ENCODE data around the gene CSF2RB. TPM values are rescaled to one million over a fixed set of nuclear protein-coding genes. Genes with fewer than 3 reads are reported as not detected.

The CSF2RB gene
- total RNA-seq, 2 experiments from 2014 or later, result 0.14 TPM; not detected in 1

Other genes with a start within 250 kb of the CSF2RB start
- gene CACNG2, start 209.9 kb upstream of the CSF2RB start, total RNA-seq, result not detected
- gene IFT27, start 137.5 kb upstream of the CSF2RB start, total RNA-seq, result 10 to 100 TPM; 15.7 to 16.2 TPM
- gene PVALB, start 96.6 kb upstream of the CSF2RB start, total RNA-seq, result not detected
- gene NCF4, start 52.6 kb upstream of the CSF2RB start, total RNA-seq, result under 1 TPM; 0.37 to 0.50 TPM
- under 1 TPM; 0.38 to 0.44 TPM for gene TST, start 105.8 kb downstream of the CSF2RB start, total RNA-seq
- gene MPST, start 106.1 kb downstream of the CSF2RB start, total RNA-seq, result 1 to 10 TPM; 2.8 to 2.9 TPM
- 10 to 100 TPM; 22.6 to 23.1 TPM for gene KCTD17, start 138.1 kb downstream of the CSF2RB start, total RNA-seq
- gene TMPRSS6, start 196.1 kb downstream of the CSF2RB start, total RNA-seq, result 10 to 100 TPM; 10.7 to 10.9 TPM
- gene IL2RB, start 236.3 kb downstream of the CSF2RB start, total RNA-seq, result 100 to 1,000 TPM; 126 to 134 TPM

Measured in activated naive CD4-positive, alpha-beta T cell treated with anti-CD3 and anti-CD28 coated beads for 36 hours (primary cell).